ENCODE measurements around the gene AGAP1. TPM values are rescaled to one million over a fixed set of nuclear protein-coding genes. Genes with fewer than 3 reads are reported as not detected.

The AGAP1 gene
- total RNA-seq, 1 experiment from 2014 or later: 25.8 TPM

- no CpG with 5 or more reads among the region's 6 CpGs for WGBS (ENCODE audit: extremely low coverage, insufficient read length, low lambda C conversion rate)
- H3K27ac Mint-ChIP-seq: no peak overlapping the region
Observed at GRCh38 chr2:236008006-236008405, 514.2 kb downstream of the AGAP1 start.

More at GRCh38 chr2:236008006-236008405, 514.2 kb downstream of the AGAP1 start:
- no peak overlapping the region for H4K5ac ChIP-seq (ENCODE audit: insufficient read length, low read depth, low read length)
- no peaks in the 10 kb centered on the region for H3K27me3 ChIP-seq (ENCODE audit: insufficient read depth, low read length)
- H2BK15ac ChIP-seq (ENCODE audit: low read depth, low read length): no peak overlapping the region
- Mint-ChIP-seq H3K4me1 (peaks cover 19 to 21% of the 10 kb centered on the region in 2 experiments), H3K9me3 (peaks cover 3 to 10% of the 10 kb centered on the region in 2 experiments; a peak in 4 of 5 replicates), H3K36me3 (ENCODE audit: insufficient read depth in 1 of 3, low read depth in 3 of 3) (peaks cover 0 to 12% (median 6%) of the 10 kb centered on the region in 3 experiments; a peak in 5 of 7 replicates), H3K4me3 (no peak overlapping the region), H3K27me3 (ENCODE audit: low read depth) (no peaks in the 10 kb centered on the region; the same call in 1 of the 2 replicates)
- no peaks in the 10 kb centered on the region for H3K79me2 ChIP-seq (ENCODE audit: insufficient read depth, low read length)
- no peak for DNase-seq
- no peaks in the 10 kb centered on the region for H4K20me1 ChIP-seq (ENCODE audit: control insufficient read depth, insufficient read depth, insufficient read length)
- H2AK5ac ChIP-seq (ENCODE audit: insufficient read length, low read length): no peak overlapping the region
- H2AFZ ChIP-seq (ENCODE audit: low read length): no peak overlapping the region
- peaks cover 6% of the 10 kb centered on the region; the same call in 1 of the 2 replicates for H3K4me1 ChIP-seq (ENCODE audit: insufficient read depth, low read length)
- no peak overlapping the region for H3K14ac ChIP-seq (ENCODE audit: insufficient read depth, low read length)
- no peak overlapping the region for H3T11ph ChIP-seq (ENCODE audit: low read length)
- no peak overlapping the region for H3K18ac ChIP-seq (ENCODE audit: insufficient read length, low read depth, low read length)
- H4K91ac ChIP-seq (ENCODE audit: insufficient read length, low read depth, low read length): no peak overlapping the region
- no peak overlapping the region for H3K56ac ChIP-seq (ENCODE audit: insufficient read length, low read depth, low read length)
- H2BK20ac ChIP-seq (ENCODE audit: low read depth, low read length, poor library complexity, severe bottlenecking): no peak overlapping the region
- H3K4me2 ChIP-seq (ENCODE audit: insufficient read depth, insufficient read length, low read length): no peak overlapping the region
- H2BK120ac ChIP-seq (ENCODE audit: low read depth, low read length, poor library complexity, severe bottlenecking): no peak overlapping the region
- no peak overlapping the region for H2BK12ac ChIP-seq (ENCODE audit: insufficient read length, low read depth, low read length)
- H4K8ac ChIP-seq (replicated peaks; ENCODE audit: insufficient read length, low read depth, low read length): no peak overlapping the region
- H3K9ac ChIP-seq (ENCODE audit: extremely low read depth, insufficient read length, low read length): no peak overlapping the region
- H3K23ac ChIP-seq (ENCODE audit: insufficient read length, low read depth, low read length): no peak overlapping the region
- no peak for TF ChIP-seq CTCF (conservative IDR thresholded peaks at IDR 0.05)
- no peaks in the 10 kb centered on the region for H3K9me3 ChIP-seq (ENCODE audit: control insufficient read depth, low read depth, low read length)
- no peak overlapping the region for H3K4ac ChIP-seq (ENCODE audit: low read depth, low read length)
- H3K27ac ChIP-seq (ENCODE audit: insufficient read length, low read depth, low read length): no peak overlapping the region
- no peaks in the 10 kb centered on the region for H3K23me2 ChIP-seq (ENCODE audit: insufficient read length, low read depth, low read length, poor library complexity, severe bottlenecking)
- H3K79me1 ChIP-seq (ENCODE audit: insufficient read depth, low read depth, low read length, poor library complexity, severe bottlenecking): no peaks in the 10 kb centered on the region
- no peak overlapping the region for H2BK5ac ChIP-seq (ENCODE audit: insufficient read length, low read length)

Data from H9 (cell line).